HG03039 (cell line): ENCODE data around the gene PFKFB4.

Experiments
- ATAC-seq: cut with Tn5 transposase; IDR thresholded peaks from one replicate; pipeline ENCODE4 v1.9.1; 2021; ENCODE audit warnings: mild to moderate bottlenecking, moderate library complexity; ENCODE audit not compliant: unreplicated experiment

The PFKFB4 gene

DNA sequence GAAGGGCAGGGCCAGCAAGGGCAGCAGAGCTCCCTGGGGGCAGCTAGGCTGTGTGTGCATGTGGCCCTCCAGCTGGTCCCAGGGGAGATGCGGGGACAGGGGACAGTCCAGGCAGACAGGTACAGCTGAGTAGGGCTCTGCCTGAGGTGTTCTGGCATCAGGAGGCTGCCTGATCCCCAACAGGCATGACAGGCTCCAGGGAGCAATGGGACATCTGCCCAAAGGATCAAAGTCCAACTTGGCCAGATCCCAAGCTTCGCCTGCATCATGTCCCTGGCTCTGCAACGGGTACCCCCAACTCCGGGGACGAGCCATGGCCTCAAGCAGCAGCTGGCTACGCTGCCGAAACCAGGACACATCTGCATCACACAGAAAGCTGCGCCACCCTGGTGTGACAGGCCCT is 88.3 kb downstream of the PFKFB4 start:
- ATAC-seq: no peak
